Myocyte (in vitro differentiated cells): Measurements from ENCODE around the gene ZNF76. TPM values are rescaled to one million over a fixed set of nuclear protein-coding genes. Genes with fewer than 3 reads are reported as not detected.
"Not testable (repeated sequence)": the region's sequence is repeated elsewhere in the genome, so short reads cannot be mapped to it uniquely, and the experiment has no call there.

Experiments
- DNase-seq: peaks from one replicate; pipeline ENCODE4 v3.0.0-alpha.2; 2012; ENCODE audit warnings: low read depth
- total RNA-seq: library from RNA; depleted of rRNA; stranded (reverse); fragments of >200 nt; gene quantifications from 2 replicates; pipeline ENCODE4 v1.2.3, GENCODE V29; 2014

Gene ZNF76
- total RNA-seq, 1 donor from 2014 or later, result 22.1 TPM

DNA sequence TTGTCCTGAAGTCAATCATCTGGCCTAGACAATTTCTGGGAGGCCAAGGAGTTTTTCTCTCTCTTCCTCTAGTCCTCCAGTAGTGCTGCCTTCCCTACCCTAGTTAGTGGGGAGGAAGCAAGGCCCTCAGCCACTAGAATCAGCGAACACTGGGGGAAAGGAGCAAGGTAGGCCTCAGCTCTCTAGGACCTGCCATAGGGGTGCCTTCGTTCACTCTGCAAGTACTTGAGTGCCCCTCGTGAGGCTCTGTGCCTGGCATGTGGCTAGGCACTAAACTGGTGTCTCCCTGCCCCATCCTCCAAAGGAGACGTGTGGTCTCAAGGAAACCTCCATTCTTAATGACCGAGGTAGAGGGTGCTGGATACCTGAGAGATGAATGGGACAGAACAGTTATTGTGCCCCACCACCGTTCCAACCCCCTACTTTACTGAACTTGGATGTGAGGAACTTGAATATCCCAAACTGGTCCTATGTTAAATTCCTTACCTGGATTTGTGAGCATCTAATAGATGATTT lies 39.1 kb downstream of the ZNF76 start:
- no peak for DNase-seq

DNA sequence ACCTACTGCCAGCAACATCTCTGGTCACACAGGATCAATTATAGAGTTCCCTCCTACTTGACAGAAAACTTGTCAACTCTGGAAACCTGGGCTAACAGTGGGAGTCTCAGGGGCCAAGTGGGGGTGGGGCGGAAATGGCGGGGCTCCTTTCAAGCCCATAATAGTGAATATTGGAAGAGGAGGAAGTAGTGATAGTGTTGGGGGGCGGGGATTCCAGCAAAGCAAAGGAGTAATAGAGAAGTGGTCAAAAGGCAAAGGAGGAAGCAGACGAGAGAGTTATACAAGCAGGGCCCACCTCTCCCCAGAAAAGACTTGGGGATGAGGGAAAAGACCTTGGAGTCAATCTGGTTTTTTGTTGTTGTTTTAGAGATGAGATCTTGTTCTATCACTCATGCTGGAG lies 40.1 kb downstream of the ZNF76 start:
- DNase-seq, result no peak

DNA sequence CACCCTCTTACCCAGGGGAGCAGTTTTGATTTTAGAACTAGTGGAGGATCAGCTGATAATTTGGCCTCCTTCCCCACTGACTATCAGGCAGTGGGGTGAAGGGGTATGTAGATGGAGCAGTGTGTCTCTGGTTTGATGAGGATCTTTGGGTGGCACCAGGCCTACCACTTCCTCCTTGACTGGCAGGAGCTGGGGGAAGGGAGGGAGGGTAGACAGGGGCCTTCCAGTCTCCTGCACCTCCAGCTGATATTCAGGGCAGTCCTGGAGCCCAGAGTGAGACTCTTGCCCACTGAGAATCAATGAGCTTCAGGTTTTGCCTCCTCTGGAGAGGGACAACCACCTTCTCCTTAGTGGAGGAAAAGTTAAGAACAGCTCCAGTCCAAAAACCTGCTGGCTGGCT lies 41.3 kb downstream of the ZNF76 start:
- DNase-seq, result no peak

DNA sequence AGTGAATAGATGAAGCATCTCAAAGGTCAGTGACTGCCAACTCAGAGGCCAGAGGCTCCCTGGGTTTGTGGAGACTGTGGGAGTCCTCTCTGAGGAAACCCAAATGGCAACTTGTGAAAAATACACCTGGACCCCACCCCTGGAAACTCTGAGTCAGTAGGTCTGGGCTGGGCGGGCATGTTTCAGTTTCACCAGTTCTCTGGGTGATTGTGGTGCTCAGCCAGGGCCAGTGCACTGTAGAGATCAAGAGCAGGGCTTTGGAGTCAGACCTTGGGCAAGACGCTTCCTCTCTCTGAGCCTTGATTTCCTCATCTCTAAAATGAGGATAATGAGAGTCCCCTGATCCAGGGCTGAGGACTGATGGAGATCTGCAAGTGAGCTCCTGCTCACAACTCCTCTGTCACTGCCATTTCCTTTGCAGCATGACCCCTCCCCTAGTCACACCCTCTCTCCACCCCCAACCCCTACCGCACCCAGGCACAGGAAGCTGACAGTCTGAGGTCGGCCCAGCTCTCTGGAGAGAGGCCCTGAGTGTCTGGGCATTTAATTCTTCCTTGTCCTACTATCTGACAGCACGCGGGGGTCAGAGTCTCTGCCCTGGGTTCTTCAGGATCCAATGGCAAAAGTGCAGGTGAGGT lies 43.2 kb downstream of the ZNF76 start:
- DNase-seq, result no peak

DNA sequence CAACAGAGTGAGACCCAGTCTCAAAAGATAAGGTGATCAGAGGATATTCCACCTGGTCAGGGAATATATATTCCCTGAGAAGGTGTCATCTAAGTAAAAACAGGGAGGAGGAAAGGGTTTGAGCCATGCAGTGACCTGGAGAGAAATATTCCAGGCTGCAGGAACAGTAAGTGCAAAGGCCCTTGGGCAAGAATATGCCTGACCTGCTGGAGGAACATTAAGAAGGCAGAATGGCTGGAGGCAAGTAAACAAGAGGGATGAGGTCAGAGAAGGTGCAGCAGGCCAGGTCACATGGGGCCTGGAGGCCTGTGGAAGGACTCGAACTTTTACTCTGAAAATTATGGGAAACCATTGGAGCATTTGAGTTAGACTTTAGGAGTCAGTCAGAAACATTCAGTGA lies 44.8 kb downstream of the ZNF76 start:
- no peak for DNase-seq

DNA sequence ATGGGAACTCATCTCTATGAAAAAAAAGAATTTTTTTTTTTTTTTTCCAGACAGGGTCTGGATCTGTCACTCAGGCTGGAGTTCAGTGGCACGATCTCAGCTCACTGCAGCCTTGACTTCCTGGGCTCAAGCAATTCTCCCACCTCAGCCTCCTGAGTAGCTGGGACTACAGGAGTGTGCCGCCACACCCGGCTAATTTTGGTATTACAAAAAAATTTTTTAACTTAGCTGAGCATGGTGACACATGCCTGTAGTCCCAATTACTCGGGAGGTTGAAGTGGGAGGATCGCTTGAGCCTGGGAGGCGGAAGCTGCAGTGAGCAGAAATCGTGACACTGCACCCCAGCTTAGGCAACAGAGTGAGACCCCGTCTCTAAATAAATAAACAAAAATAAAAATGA lies 45.6 kb downstream of the ZNF76 start:
- no peak for DNase-seq

DNA sequence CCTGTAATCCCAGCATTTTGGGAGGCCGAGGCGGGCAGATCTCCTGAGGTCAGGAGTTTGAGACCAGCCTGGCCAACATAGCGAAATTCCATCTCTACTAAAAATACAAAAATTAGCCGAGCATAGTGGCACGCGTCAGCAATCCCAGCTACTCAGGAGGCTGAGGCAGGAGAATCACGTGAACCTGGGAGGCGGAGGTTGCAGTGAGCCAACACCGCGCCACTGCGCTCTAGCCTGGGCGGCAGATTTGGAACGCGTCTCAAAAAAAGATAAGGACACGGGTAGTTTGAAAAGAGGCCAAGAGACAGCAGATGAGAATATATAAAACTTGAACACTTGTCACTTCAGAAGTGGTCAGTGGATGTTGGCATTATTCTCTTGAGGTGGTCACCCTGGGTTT lies 47.6 kb downstream of the ZNF76 start:
- DNase-seq, result not testable (repeated sequence)

DNA sequence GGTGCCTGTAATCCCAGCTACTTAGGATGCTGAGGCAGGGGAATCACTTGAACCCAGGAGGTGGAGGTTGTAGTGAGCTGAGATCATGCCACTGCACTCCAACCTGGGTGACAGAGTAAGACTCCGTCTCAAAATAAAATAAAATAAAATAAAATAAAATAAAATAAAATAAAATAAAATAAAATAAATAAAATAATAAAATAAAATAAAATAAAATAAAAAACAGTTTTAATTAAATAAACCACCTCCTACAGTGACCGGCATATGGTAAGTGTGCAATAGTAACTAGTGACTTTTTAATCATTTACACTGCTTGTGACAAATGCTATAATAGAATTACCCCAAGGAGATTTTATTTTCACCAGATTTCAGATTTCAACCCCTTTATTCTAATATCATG lies 49.0 kb downstream of the ZNF76 start:
- not testable (repeated sequence) for DNase-seq

DNA sequence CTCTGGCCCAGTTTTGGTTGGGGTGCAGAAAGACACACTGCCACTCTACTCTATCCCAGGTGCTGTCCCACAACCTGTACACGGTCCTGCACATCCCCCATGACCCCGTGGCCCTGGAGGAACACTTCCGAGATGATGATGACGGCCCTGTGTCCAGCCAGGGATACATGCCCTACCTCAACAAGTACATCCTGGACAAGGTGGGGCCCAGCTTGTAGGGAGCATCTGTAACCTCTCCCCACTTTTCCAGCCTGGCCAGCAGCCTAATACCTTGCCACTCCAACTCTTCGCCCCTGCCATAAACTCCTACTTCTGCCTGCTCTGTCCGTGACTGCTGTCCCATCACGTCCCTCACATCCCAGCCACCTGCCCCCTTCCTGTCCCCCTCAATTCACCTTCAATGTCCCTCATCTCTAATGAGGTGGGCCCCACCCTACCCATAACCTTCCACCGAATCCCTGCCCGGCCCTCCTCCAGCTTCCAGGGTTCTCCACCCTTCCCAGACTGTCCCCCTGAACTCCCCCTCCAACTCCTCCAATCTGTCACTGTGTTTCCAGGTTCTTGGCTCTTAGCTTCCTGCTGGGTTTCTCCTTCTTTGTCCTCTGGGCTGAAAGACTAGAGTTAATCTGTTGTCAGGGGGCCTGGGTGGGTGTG lies 50.2 kb downstream of the ZNF76 start:
- DNase-seq, result no peak

DNA sequence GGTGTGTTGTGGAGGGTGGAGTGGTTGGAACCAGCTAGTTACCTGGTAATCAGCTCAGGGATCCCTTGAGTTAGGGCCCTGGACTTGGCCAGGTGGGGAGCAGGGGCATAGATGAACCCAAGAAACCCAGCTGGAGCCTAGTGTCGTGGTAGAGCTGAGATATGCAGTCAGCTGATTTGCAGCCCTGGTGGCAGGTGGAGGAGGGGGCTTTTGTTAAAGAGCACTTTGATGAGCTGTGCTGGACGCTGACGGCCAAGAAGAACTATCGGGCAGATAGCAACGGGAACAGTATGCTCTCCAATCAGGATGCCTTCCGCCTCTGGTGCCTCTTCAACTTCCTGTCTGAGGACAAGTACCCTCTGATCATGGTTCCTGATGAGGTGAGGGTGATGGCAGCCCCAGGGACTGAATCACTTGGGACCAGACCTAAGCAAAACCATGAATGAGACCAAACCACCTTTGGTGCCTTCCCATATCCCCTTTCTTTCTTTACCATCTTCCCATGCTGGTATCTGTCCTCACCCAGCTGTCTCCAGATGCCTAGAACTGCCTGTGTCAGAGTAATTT lies 50.8 kb downstream of the ZNF76 start:
- no peak for DNase-seq

DNA sequence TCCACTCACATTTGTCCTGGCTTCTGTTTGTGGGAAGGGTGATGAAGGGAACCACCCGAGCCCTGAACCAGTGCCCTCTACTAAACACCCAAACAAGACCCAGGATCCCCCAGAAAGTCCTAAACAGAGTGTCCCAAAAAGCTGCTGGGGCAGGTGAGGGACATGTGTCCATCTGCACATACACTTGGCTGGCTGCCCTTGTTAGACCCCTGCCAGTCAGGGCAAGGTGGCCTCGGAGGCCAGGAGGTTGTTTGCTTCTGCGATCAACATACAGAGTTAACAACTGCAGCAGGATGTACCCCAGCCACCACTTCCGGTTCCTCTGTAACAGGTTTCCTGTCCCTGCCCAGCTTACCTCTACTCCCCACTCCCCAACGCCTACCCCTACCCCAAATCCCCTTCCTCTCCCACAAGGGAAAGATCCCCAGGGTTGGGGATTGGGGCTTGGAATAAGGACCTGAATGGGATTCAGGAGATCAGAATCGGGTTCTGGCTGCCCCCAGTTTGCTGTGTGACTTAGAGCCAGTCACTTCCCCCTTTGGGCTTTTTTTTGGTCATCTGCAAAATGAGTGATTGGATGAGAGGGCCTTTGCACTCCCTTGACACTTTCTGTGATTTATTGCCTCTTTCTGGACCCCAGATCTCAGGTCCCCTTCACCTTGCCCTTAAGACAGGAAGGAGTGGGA lies 52.0 kb downstream of the ZNF76 start:
- DNase-seq, result no peak

DNA sequence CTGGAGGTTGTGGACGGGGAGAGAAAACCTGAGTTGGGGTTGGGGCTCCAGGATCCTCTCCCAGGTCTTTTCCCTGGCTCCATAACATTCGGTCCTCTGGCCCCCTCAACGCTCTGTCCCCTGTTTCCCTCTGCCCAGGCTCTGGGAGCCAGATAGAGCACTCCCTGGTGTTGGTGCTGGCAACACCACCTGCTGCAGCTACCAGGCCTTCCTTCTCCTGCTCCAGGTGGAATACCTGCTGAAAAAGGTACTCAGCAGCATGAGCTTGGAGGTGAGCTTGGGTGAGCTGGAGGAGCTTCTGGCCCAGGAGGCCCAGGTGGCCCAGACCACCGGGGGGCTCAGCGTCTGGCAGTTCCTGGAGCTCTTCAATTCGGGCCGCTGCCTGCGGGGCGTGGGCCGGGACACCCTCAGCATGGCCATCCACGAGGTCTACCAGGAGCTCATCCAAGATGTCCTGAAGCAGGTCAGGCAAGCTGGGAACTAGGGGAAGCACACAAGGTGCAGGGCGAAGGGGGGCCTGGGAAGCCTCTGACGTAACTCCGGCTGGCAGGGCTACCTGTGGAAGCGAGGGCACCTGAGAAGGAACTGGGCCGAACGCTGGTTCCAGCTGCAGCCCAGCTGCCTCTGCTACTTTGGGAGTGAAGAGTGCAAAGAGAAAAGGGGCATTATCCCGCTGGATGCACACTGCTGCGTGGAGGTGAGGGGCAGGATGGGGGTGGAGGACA lies 52.7 kb downstream of the ZNF76 start:
- no peak for DNase-seq

DNA sequence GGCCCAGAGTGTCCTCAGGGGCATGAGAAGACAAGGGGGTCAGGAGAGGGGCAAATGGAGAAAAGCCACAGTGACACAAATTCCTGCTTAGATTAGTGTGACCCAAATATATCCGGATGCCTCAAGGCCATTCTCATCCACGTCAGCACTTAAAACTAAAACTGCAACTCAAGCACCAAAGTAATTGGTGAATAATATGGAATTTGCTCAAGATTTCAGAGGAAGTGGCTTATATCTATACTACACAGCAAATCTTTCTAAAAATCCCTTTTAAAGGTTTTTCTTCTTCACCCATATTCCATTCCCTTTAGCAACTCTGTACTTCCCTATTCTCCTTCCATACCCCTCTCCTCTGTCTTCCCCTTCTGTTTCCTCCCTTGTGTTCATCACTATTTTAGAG lies 53.3 kb downstream of the ZNF76 start:
- DNase-seq, result no peak

DNA sequence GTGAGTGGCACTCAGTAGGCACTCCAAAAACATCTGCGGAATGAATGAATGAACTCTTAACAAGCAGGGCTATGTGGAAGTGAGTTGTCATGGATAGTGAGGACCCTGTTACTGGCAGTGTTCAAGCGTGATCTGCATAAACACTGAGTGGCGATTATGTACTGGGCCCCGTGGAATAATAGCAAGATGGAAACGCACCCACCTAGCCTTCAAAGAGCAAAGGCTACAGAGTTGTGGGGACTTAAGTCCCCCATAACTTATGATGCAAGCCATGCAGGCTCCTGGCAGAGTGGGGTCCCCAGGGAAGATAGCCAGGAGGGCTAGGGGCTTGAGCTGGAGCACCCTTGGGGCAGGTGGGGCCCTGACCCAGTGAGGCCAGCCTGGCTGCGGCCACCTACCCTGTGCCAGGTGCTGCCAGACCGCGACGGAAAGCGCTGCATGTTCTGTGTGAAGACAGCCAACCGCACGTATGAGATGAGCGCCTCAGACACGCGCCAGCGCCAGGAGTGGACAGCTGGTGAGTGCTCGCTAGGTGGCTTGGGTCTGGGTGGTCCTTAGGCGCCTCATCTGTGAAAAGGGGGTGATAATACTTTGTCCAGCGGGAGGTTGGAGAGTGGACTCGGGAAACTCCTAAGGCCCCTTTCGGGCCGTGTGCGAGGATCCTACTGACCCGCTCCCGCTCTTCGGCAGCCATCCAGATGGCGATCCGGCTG lies 58.1 kb downstream of the ZNF76 start:
- DNase-seq, result no peak

DNA sequence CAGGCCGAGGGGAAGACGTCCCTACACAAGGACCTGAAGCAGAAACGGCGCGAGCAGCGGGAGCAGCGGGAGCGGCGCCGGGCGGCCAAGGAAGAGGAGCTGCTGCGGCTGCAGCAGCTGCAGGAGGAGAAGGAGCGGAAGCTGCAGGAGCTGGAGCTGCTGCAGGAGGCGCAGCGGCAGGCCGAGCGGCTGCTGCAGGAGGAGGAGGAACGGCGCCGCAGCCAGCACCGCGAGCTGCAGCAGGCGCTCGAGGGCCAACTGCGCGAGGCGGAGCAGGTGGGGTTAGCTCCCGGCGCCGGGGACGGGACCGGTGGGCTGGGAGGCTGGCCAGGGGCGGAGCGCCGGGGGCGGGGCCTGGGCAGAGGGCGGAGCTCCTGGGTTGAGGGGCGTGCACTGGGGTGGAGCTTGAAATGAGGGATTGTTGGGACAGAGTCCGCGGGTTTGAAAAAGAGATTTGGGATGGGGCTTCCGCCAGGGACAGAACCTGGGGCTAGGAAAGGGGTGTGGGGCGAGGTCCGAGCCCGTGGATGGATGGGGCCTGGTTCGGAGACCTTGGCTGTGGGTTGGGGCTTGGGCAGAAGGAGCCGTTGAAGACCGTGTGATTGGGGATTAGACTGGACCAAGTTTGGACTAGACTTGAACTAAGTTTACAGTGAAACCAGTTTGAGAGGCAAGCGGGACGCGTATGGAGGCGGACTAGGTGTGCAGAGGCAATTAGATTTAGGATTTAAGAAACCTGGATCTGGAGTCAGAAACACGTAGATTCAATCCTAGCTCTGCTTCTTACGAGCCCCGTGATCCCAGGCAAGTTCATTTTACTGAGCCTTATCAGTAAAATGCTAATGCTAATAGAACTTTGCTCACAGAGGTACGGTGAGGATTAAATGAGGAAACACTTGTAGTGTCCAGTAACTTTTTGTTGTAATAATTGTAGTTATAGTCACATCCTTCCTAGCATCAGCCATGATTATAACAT lies 58.9 kb downstream of the ZNF76 start:
- DNase-seq, result peak; percentile 91

DNA sequence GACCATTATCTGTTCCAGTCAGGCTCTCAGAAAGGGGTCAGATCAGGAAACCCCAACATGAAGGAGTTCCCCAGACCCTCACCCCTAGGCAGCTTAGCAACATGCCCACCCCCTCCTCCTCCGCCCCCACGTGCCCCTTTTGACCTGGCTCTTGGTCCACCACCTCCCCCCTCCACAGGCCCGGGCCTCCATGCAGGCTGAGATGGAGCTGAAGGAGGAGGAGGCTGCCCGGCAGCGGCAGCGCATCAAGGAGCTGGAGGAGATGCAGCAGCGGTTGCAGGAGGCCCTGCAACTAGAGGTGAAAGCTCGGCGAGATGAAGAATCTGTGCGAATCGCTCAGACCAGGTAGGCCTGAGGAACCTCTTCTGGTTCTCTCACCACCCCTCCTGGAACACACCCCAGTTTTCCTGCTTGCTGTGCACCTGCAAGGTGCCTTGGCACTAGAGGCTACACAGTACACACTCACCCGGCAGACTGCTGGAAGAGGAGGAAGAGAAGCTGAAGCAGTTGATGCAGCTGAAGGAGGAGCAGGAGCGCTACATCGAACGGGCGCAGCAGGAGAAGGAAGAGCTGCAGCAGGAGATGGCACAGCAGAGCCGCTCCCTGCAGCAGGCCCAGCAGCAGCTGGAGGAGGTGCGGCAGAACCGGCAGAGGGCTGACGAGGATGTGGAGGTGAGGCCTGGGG lies 60.0 kb downstream of the ZNF76 start:
- DNase-seq, result no peak

DNA sequence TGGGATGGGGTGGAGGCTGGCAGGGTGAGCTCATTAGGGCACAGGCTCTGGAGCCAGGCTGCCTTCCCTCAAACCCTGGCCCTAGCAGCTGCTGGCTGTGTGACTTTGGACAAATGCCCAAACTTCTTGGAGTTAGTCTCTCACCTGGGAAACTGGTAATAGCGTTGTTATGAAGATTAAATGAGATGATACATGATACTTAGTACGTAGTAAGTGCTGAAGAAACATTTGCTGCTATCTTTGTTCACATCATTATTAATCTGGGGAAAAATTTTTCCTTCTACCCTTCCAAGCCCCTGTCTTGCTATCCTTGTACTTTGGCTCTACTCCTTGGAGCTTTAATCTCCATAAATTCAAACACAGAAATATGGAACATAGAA lies 60.5 kb downstream of the ZNF76 start:
- no peak for DNase-seq

DNA sequence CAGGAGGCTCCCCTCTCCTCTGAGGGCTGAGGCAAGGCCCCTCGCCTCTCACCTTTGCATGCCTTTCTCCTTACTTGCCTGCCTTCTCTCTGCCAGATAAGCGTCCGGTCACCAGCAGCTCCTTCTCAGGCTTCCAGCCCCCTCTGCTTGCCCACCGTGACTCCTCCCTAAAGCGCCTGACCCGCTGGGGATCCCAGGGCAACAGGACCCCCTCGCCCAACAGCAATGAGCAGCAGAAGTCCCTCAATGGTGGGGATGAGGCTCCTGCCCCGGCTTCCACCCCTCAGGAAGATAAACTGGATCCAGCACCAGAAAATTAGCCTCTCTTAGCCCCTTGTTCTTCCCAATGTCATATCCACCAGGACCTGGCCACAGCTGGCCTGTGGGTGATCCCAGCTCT lies 61.6 kb downstream of the ZNF76 start:
- no peak for DNase-seq
